IgD-negative memory B cell (primary cell): ENCODE results near the gene PSME1. TPM values are rescaled to one million over a fixed set of nuclear protein-coding genes. Genes with fewer than 3 reads are reported as not detected.
A peak's percentile ranks its signal among the peaks of the same experiment; 100 is the strongest.

Experiments
- H3K27ac Mint-ChIP-seq, 3 donors: one replicate each; pipeline ENCODE4 v1.8.0; 2020 to 2022; ENCODE audit warnings: mild to moderate bottlenecking in 3 of 3, mixed read lengths in 3 of 3, moderate library complexity in 1 of 3
- H3K27me3 Mint-ChIP-seq: one replicate; pipeline ENCODE4 v1.8.0; 2021; ENCODE audit warnings: mixed read lengths
- H3K36me3 Mint-ChIP-seq: one replicate; pipeline ENCODE4 v1.8.0; 2020; ENCODE audit warnings: mild to moderate bottlenecking, mixed read lengths
- H3K4me1 Mint-ChIP-seq, 3 donors: one replicate each; pipeline ENCODE4 v1.8.0; 2020 to 2022; ENCODE audit warnings: mixed read lengths in 3 of 3, mild to moderate bottlenecking in 1 of 3
- H3K4me3 Mint-ChIP-seq, 4 donors: one replicate each; pipeline ENCODE4 v1.8.0; 2020 to 2022; ENCODE audit warnings: mild to moderate bottlenecking in 4 of 4, mixed read lengths in 4 of 4, moderate library complexity in 3 of 4
- H3K9me3 Mint-ChIP-seq, 3 donors: one replicate each; pipeline ENCODE4 v1.8.0; 2020 to 2021; ENCODE audit warnings: mixed read lengths in 3 of 3, mild to moderate bottlenecking in 1 of 3
- polyA plus RNA-seq: library from polyadenylated mRNA; unstranded; fragments of 300-500 nt; fragmentation: Illumina TruSeq; gene quantifications from one replicate; pipeline ENCODE4 v1.2.3, GENCODE V29; 2021

The PSME1 gene
- polyA plus RNA-seq, 1 donor from 2014 or later = 804 TPM

DNA sequence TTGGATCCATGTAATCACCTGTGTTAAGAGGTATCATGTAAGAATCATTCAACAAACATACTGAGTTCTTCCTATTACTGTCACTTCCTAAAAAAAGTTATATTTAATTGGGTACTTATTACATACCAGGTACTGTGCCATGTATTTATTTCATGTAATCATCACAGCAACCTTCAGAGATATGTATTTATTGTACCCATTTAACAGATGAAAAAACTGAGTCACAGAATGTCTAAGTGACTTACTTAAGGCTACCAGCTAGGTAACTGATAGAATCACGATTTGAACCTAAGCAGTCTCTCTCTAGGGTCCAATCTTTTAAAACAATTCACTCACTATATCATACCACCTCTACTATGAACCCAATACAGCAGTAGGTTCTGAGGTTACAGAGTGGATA, 8.5 kb downstream of the PSME1 start:
- Mint-ChIP-seq H3K9me3 (no peaks in the 10 kb centered on the region), H3K27ac (peak overlapping the region in 2 of 3 donors; percentile 52 to 80), H3K36me3 (peaks cover 3% of the 10 kb centered on the region), H3K4me1 (peaks cover 26 to 36% (median 31%) of the 10 kb centered on the region in 3 donors), H3K4me3 (peak overlapping the region in 1 of 4 donors; percentile 98), H3K27me3 (no peaks in the 10 kb centered on the region)

GRCh38 chr14:24145219-24145618, 9.2 kb downstream of the PSME1 start:
- H3K27me3 Mint-ChIP-seq = no peaks in the 10 kb centered on the region
- peaks cover 26 to 34% (median 27%) of the 10 kb centered on the region in 3 donors for H3K4me1 Mint-ChIP-seq
- no peak overlapping the region for H3K27ac Mint-ChIP-seq
- H3K9me3 Mint-ChIP-seq = no peaks in the 10 kb centered on the region
- peaks cover 3% of the 10 kb centered on the region for H3K36me3 Mint-ChIP-seq
- peak overlapping the region; percentile 97 to 99 (median 98) for H3K4me3 Mint-ChIP-seq

GRCh38 chr14:24145690-24146452, 9.9 kb downstream of the PSME1 start:
- Mint-ChIP-seq H3K27ac (peak overlapping the region; percentile 94 to 98 (median 95)), H3K36me3 (peaks cover 3% of the 10 kb centered on the region), H3K9me3 (no peaks in the 10 kb centered on the region), H3K27me3 (no peaks in the 10 kb centered on the region), H3K4me1 (peaks cover 24 to 32% (median 26%) of the 10 kb centered on the region in 3 donors), H3K4me3 (peak overlapping the region; percentile 97 to 99 (median 98))

GRCh38 chr14:24146453-24146977, 10.5 kb downstream of the PSME1 start, which contains the start of gene PSME2:
PSME2 (minus strand) TSS chr14:24146610; CDS start chr14:24146581, 29 bp downstream.
- Mint-ChIP-seq H3K27ac (peak within 1 kb of the TSS; percentile 94 to 98 (median 95)), H3K4me1 (peaks cover 23 to 32% (median 24%) of the 10 kb centered on the region in 3 donors), H3K9me3 (no peaks in the 10 kb centered on the region), H3K4me3 (peak within 1 kb of the TSS; percentile 97 to 99 (median 98)), H3K36me3 (peaks cover 3% of the 10 kb centered on the region), H3K27me3 (no peaks in the 10 kb centered on the region)

DNA sequence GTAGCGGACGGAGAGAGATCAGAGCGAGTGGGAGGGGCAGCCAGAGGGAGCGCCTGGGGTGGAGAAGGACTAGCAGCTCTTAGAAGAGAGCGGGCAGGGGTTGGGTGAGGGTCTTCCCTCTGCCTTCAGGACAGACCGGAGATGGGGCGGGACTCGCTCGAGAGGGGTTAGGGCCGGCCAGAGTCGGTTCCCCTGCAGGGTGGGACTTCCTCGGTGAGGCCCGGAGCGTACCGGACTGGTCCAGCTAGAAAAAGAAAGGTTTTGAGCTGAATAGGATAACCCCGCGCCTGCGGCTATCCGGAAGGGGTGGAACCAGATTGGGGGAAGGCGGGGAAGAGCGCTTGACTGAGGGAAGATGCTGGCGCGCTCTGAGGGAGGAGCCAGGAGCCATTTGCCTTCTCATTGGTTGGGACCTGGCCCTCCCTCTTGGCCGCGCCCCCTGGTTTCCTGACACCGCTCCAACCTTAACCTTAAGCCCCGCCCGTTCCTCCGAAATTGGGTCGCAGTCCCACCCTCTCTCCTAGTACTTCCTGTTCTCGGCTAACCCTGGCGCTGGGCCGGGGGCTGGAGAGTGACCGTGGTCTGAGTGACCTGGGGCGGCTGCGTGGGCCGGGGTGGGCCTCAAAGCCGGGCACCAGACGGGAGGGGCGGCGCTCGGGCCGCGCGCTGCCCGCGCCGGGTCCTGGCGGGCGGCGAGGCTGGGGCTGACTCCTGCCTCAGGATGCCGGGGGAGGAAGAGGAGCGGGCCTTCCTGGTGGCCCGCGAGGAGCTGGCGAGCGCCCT, 11.2 kb downstream of the PSME1 start, which contains the start of gene RNF31:
TSS of gene RNF31 (plus strand) at position 521 of the 783 bp plus-strand sequence. CDS start at position 722, 201 bp downstream.
- Mint-ChIP-seq H3K9me3 (no peaks in the 10 kb centered on the region), H3K27ac (peak within 1 kb of the TSS; percentile 94 to 98 (median 95)), H3K4me3 (peak within 1 kb of the TSS; percentile 97 to 99 (median 98)), H3K4me1 (peaks cover 18 to 30% (median 22%) of the 10 kb centered on the region in 3 donors), H3K27me3 (no peaks in the 10 kb centered on the region), H3K36me3 (peaks cover 3% of the 10 kb centered on the region)

GRCh38 chr14:24147761-24148428, 11.9 kb downstream of the PSME1 start:
- peaks cover 18 to 28% (median 22%) of the 10 kb centered on the region in 3 donors for H3K4me1 Mint-ChIP-seq
- H3K36me3 Mint-ChIP-seq = peaks cover 3% of the 10 kb centered on the region
- peak overlapping the region; percentile 63 to 94 (median 93) for H3K27ac Mint-ChIP-seq
- H3K9me3 Mint-ChIP-seq = no peaks in the 10 kb centered on the region
- peak overlapping the region; percentile 93 to 99 (median 98) for H3K4me3 Mint-ChIP-seq
- H3K27me3 Mint-ChIP-seq = no peaks in the 10 kb centered on the region

DNA sequence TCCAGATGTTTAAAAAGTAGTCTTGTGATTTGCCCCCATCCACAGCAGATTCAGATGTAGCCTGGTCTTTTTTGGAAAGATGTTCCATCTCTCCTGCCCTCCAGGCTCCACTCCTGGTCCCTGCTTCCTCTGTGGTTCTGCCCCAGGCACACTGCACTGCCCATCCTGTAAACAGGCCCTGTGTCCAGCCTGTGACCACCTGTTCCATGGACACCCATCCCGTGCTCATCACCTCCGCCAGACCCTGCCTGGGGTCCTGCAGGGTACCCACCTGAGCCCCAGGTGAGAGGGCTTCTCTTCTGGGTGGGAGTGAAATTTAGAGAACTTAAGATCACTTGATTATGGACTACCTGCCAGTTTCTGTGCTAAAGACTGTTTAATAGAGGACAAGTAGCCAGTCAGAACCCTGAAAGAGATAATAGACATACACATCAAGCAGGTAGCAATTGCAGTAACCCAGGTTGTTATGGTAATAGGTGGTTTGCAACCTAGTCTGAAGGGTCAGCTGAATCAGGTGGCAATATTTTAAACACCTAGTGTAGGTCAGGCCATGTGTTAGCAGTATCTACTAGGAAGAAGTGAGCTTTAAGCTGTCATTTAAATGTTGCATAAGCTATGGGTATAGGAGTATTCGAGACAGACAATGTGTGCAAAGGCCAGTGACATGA, 13.4 kb downstream of the PSME1 start:
- Mint-ChIP-seq H3K4me3 (peak overlapping the region in 2 of 4 donors; percentile 65 to 98), H3K36me3 (peaks cover 1% of the 10 kb centered on the region), H3K9me3 (no peaks in the 10 kb centered on the region), H3K4me1 (peaks cover 18 to 26% (median 20%) of the 10 kb centered on the region in 3 donors), H3K27me3 (no peaks in the 10 kb centered on the region), H3K27ac (peak overlapping the region in 1 of 3 donors; percentile 63)

GRCh38 chr14:24150061-24150460, 14.1 kb downstream of the PSME1 start:
- H3K9me3 Mint-ChIP-seq = no peaks in the 10 kb centered on the region
- H3K4me1 Mint-ChIP-seq = peaks cover 18 to 26% (median 20%) of the 10 kb centered on the region in 3 donors
- H3K27ac Mint-ChIP-seq = no peak overlapping the region
- no peaks in the 10 kb centered on the region for H3K36me3 Mint-ChIP-seq
- H3K4me3 Mint-ChIP-seq = peak overlapping the region in 2 of 4 donors; percentile 60 to 98
- no peaks in the 10 kb centered on the region for H3K27me3 Mint-ChIP-seq

DNA sequence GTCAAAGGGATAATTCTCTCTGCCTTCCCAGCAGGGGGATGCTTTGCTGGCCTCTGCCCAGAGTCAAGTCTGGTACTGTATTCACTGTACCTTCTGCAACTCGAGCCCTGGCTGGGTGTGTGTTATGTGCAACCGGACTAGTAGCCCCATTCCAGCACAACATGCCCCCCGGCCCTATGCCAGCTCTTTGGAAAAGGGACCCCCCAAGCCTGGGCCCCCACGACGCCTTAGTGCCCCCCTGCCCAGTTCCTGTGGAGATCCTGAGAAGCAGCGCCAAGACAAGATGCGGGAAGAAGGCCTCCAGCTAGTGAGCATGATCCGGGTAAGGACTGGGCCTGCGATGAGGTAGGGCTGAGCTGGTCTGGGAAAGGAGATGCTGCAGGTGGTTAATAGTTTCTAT, 14.6 kb downstream of the PSME1 start:
- H3K27ac Mint-ChIP-seq = no peak overlapping the region
- H3K27me3 Mint-ChIP-seq = no peaks in the 10 kb centered on the region
- H3K36me3 Mint-ChIP-seq = no peaks in the 10 kb centered on the region
- peak overlapping the region in 2 of 4 donors; percentile 21 to 67 for H3K4me3 Mint-ChIP-seq
- peaks cover 17 to 21% (median 17%) of the 10 kb centered on the region in 3 donors for H3K4me1 Mint-ChIP-seq
- no peaks in the 10 kb centered on the region for H3K9me3 Mint-ChIP-seq

DNA sequence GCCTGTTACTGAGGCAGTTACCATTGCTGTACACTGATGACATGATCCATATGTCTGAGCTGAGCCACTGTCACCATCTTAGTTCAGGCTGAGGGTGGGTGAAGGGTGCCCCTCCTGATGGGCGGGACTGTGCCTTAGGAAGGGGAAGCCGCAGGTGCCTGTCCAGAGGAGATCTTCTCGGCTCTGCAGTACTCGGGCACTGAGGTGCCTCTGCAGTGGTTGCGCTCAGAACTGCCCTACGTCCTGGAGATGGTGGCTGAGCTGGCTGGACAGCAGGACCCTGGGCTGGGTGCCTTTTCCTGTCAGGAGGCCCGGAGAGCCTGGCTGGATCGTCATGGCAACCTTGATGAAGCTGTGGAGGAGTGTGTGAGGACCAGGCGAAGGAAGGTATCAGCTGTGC, 15.0 kb downstream of the PSME1 start:
- peak overlapping the region in 1 of 4 donors; percentile 67 for H3K4me3 Mint-ChIP-seq
- H3K27ac Mint-ChIP-seq = no peak overlapping the region
- H3K9me3 Mint-ChIP-seq = no peaks in the 10 kb centered on the region
- peaks cover 13 to 17% (median 13%) of the 10 kb centered on the region in 3 donors for H3K4me1 Mint-ChIP-seq
- no peaks in the 10 kb centered on the region for H3K27me3 Mint-ChIP-seq
- peaks cover 2% of the 10 kb centered on the region for H3K36me3 Mint-ChIP-seq

GRCh38 chr14:24151404-24152080, 15.5 kb downstream of the PSME1 start:
- Mint-ChIP-seq H3K27ac (no peak overlapping the region), H3K27me3 (no peaks in the 10 kb centered on the region), H3K36me3 (peaks cover 3% of the 10 kb centered on the region), H3K4me3 (peak overlapping the region in 1 of 4 donors; percentile 43), H3K4me1 (peaks cover 9 to 13% (median 9%) of the 10 kb centered on the region in 3 donors), H3K9me3 (no peaks in the 10 kb centered on the region)

DNA sequence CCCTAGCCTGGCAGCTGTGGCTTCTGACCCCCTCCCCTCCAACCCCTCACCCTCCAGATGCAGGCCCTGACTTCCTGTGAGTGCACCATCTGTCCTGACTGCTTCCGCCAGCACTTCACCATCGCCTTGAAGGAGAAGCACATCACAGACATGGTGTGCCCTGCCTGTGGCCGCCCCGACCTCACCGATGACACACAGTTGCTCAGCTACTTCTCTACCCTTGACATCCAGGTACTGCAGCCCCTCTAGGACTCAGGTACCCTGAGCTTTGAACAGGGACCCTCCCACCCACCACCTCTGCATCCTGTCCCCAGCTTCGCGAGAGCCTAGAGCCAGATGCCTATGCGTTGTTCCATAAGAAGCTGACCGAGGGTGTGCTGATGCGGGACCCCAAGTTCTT, 19.1 kb downstream of the PSME1 start:
- H3K9me3 Mint-ChIP-seq = no peaks in the 10 kb centered on the region
- peak overlapping the region in 1 of 4 donors; percentile 33 for H3K4me3 Mint-ChIP-seq
- H3K27me3 Mint-ChIP-seq = no peaks in the 10 kb centered on the region
- H3K36me3 Mint-ChIP-seq = peaks cover 3% of the 10 kb centered on the region
- peak overlapping the region in 2 of 3 donors; percentile 82 to 87 for H3K27ac Mint-ChIP-seq
- peaks cover 0 to 2% (median 1%) of the 10 kb centered on the region in 3 donors for H3K4me1 Mint-ChIP-seq

DNA sequence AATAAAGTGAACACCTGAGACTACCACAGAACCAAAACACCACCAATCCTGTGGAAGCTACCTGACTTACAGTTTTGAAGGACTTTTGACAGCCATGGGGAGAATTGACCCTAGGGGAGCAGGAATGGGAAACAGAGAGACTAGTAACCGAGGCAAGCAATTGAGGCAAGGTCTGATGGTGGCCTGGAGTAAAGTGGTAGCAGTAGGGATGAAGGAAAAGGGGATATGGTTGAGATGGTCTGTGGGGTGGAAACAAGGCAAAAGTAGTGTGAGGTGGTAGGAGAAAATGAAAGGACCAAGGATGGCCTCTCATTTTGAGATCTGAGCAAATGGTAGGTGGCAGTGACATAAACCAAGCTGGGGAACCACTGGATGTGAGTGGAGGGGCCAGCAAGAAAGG, 20.8 kb downstream of the PSME1 start:
- H3K4me3 Mint-ChIP-seq = peak overlapping the region in 1 of 4 donors; percentile 39
- peak overlapping the region in 1 of 3 donors; percentile 39 for H3K27ac Mint-ChIP-seq
- no peaks in the 10 kb centered on the region for H3K27me3 Mint-ChIP-seq
- peaks cover 5% of the 10 kb centered on the region for H3K36me3 Mint-ChIP-seq
- no peaks in the 10 kb centered on the region for H3K9me3 Mint-ChIP-seq
- H3K4me1 Mint-ChIP-seq = peaks cover 6 to 10% (median 7%) of the 10 kb centered on the region in 3 donors
